Lower lobe of right lung (tissue), 2 donors: ENCODE measurements around the gene SIRT5. TPM values are rescaled to one million over a fixed set of nuclear protein-coding genes. Genes with fewer than 3 reads are reported as not detected.
A peak's percentile ranks its signal among the peaks of the same experiment; 100 is the strongest.

ENCODE experiments used
- ATAC-seq, 2 donors: fragments of 200-7000 bp; cut with Tn5 transposase; one replicate each; pipeline ENCODE4 v1.9.1; 2020 to 2022; ENCODE audit warnings: mild to moderate bottlenecking in 2 of 2, moderate library complexity in 2 of 2
- DNase-seq: peaks from one replicate; pipeline ENCODE4 v3.0.0-alpha.2; 2020
- H3K27ac ChIP-seq: fragments of 200-600 bp; one replicate; pipeline ENCODE4 v1.8.0; 2022
- H3K27me3 ChIP-seq: fragments of 200-600 bp; one replicate; pipeline ENCODE4 v1.8.0; 2022; ENCODE audit warnings: low read depth
- H3K36me3 ChIP-seq: fragments of 200-600 bp; one replicate; pipeline ENCODE4 v1.8.0; 2022; ENCODE audit warnings: mild to moderate bottlenecking
- H3K4me1 ChIP-seq: fragments of 200-600 bp; one replicate; pipeline ENCODE4 v1.8.0; 2022
- H3K4me3 ChIP-seq: fragments of 200-600 bp; one replicate; pipeline ENCODE4 v1.8.0; 2022; ENCODE audit warnings: mild to moderate bottlenecking
- H3K9me3 ChIP-seq: fragments of 200-600 bp; one replicate; pipeline ENCODE4 v1.8.0; 2022
- CTCF ChIP-seq: fragments of 200-600 bp; IDR thresholded peaks from one replicate; pipeline ENCODE4 v1.8.0; 2022; ENCODE audit warnings: antibody characterized with exemption, mild to moderate bottlenecking
- intact Hi-C: fragments of 100-400 bp; cut with DNase I; formaldehyde crosslinking; loops from one replicate; pipeline ENCODE4 v1.11.0; 2022
- total RNA-seq: library from RNA; stranded (reverse); fragmentation: NEBNext Ultra II Directional; extraction: Animal tissue kit (Norgen Biotek cat#: 25700); gene quantifications from one replicate; pipeline ENCODE4 v1.2.1, GENCODE V29; 2021
- donor health status: DM: no; HTN: yes; CAD: no; lungs with severe emphysema.

Gene SIRT5
- total RNA-seq, 1 donor from 2014 or later, result 15.3 TPM

GRCh38 chr6:13559968-13560650 lies 14.3 kb upstream of the SIRT5 start:
- no peak for DNase-seq
- Histone ChIP-seq H3K9me3 (no peaks in the 10 kb centered on the region), H3K4me1 (peaks cover 34% of the 10 kb centered on the region), H3K27ac (no peak overlapping the region), H3K27me3 (no peaks in the 10 kb centered on the region), H3K36me3 (no peaks in the 10 kb centered on the region), H3K4me3 (no peak overlapping the region)
- ATAC-seq, result no peak
- intact Hi-C loops, result no loop called here
- no peak for TF ChIP-seq CTCF

GRCh38 chr6:13560651-13561044 lies 13.8 kb upstream of the SIRT5 start:
- no peaks in the 10 kb centered on the region for H3K27me3 ChIP-seq
- ATAC-seq (no peak), DNase-seq (no peak)
- no peaks in the 10 kb centered on the region for H3K36me3 ChIP-seq
- H3K4me1 ChIP-seq, result peaks cover 33% of the 10 kb centered on the region
- no peak overlapping the region for H3K4me3 ChIP-seq
- TF ChIP-seq CTCF, result no peak
- H3K9me3 ChIP-seq, result no peaks in the 10 kb centered on the region
- intact Hi-C loops, result no loop called here
- H3K27ac ChIP-seq, result peak overlapping the region; percentile 61

- peak; percentile 46 to 70 for ATAC-seq
- H3K27me3 ChIP-seq, result no peaks in the 10 kb centered on the region
- no peak for DNase-seq
- H3K4me3 ChIP-seq, result no peak overlapping the region
- H3K9me3 ChIP-seq, result no peaks in the 10 kb centered on the region
- intact Hi-C loops, result no loop called here
- TF ChIP-seq CTCF, result no peak
- H3K36me3 ChIP-seq, result no peaks in the 10 kb centered on the region
- peak overlapping the region; percentile 61 for H3K27ac ChIP-seq
- peaks cover 33% of the 10 kb centered on the region for H3K4me1 ChIP-seq
These were observed 12.7 kb upstream of the SIRT5 start for GRCh38 chr6:13561624-13562267.

GRCh38 chr6:13563009-13563408 lies 11.4 kb upstream of the SIRT5 start:
- no peak for TF ChIP-seq CTCF
- Histone ChIP-seq H3K27me3 (peaks cover 5% of the 10 kb centered on the region), H3K36me3 (no peaks in the 10 kb centered on the region), H3K4me3 (no peak overlapping the region), H3K27ac (no peak overlapping the region), H3K4me1 (peaks cover 33% of the 10 kb centered on the region), H3K9me3 (no peaks in the 10 kb centered on the region)
- no peak for ATAC-seq
- DNase-seq, result no peak
- intact Hi-C loops, result no loop called here

- intact Hi-C loops, result no loop called here
- Histone ChIP-seq H3K4me1 (peaks cover 19% of the 10 kb centered on the region), H3K27ac (no peak overlapping the region), H3K36me3 (no peaks in the 10 kb centered on the region), H3K27me3 (peaks cover 5% of the 10 kb centered on the region), H3K9me3 (no peaks in the 10 kb centered on the region), H3K4me3 (no peak overlapping the region)
- no peak for TF ChIP-seq CTCF
- no peak for ATAC-seq
- DNase-seq, result no peak
These were observed 8.5 kb upstream of the SIRT5 start for GRCh38 chr6:13565921-13566320.
